HUES64 (cell line): ENCODE measurements around the gene CASKIN2.

Experiments
- H3K27ac ChIP-seq: 2 replicates; pipeline ENCODE4 v1.7.0; 2013; ENCODE audit warnings: low read depth, low read length, inconsistent platforms
- H3K27me3 ChIP-seq: 2 replicates; pipeline ENCODE4 v1.6.1; 2013; ENCODE audit warnings: mild to moderate bottlenecking, low read length; ENCODE audit not compliant: insufficient read depth
- H3K36me3 ChIP-seq: 2 replicates; pipeline ENCODE4 v1.6.1; 2013; ENCODE audit warnings: mild to moderate bottlenecking, low read length; ENCODE audit not compliant: insufficient read depth
- H3K4me1 ChIP-seq: 2 replicates; pipeline ENCODE4 v1.6.1; 2013; ENCODE audit warnings: mild to moderate bottlenecking, low read length, moderate library complexity; ENCODE audit not compliant: insufficient read depth
- H3K4me3 ChIP-seq: 2 replicates; pipeline ENCODE4 v1.5.1; 2013; ENCODE audit warnings: mild to moderate bottlenecking, low read length, moderate library complexity
- H3K9ac ChIP-seq: 2 replicates; pipeline ENCODE4 v1.6.1; 2013; ENCODE audit warnings: mild to moderate bottlenecking, low read depth, low read length
- H3K9me3 ChIP-seq: 2 replicates; pipeline ENCODE4 v1.6.1; 2013; ENCODE audit warnings: low read depth, low read length; ENCODE audit not compliant: insufficient read depth
- WGBS: fragments of 150-250, 120-280 bp; methylation state at CpG from one replicate; pipeline ENCODE4 v1.1.7; 2013; ENCODE audit warnings: missing lambda C conversion rate; 5-methylcytosine and 5-hydroxymethylcytosine counted together

CASKIN2 gene

GRCh38 chr17:75555679-75556153 lies 40.4 kb upstream of the CASKIN2 start:
- Histone ChIP-seq H3K36me3 (no peaks in the 10 kb centered on the region), H3K4me3 (no peak overlapping the region), H3K9ac (no peak overlapping the region), H3K27me3 (no peaks in the 10 kb centered on the region), H3K4me1 (peaks cover 13% of the 10 kb centered on the region; the same call in 1 of the 2 replicates), H3K27ac (no peak overlapping the region), H3K9me3 (no peaks in the 10 kb centered on the region)
- WGBS: 92% methylated on average over 21 of the region's 21 CpGs

- Histone ChIP-seq H3K4me3 (no peak overlapping the region), H3K9ac (no peak overlapping the region), H3K4me1 (peaks cover 26% of the 10 kb centered on the region), H3K27ac (peak overlapping the region; percentile 77), H3K27me3 (no peaks in the 10 kb centered on the region), H3K36me3 (no peaks in the 10 kb centered on the region), H3K9me3 (no peaks in the 10 kb centered on the region)
- WGBS: 89% methylated on average over 8 of the region's 8 CpGs
These were observed 38.2 kb upstream of the CASKIN2 start for GRCh38 chr17:75553295-75554110.

- WGBS: 85% methylated on average over 14 of the region's 14 CpGs
- Histone ChIP-seq H3K4me1 (peaks cover 26% of the 10 kb centered on the region), H3K27me3 (no peaks in the 10 kb centered on the region), H3K36me3 (no peaks in the 10 kb centered on the region), H3K9me3 (no peaks in the 10 kb centered on the region), H3K9ac (peak overlapping the region; percentile 25; the same call in 1 of the 2 replicates), H3K27ac (peak overlapping the region; percentile 77), H3K4me3 (no peak overlapping the region)
These were observed 37.3 kb upstream of the CASKIN2 start for GRCh38 chr17:75552425-75553294.

GRCh38 chr17:75551266-75551665 lies 35.9 kb upstream of the CASKIN2 start:
- no peaks in the 10 kb centered on the region for H3K36me3 ChIP-seq
- no peaks in the 10 kb centered on the region for H3K27me3 ChIP-seq
- H3K27ac ChIP-seq: no peak overlapping the region
- H3K4me1 ChIP-seq: peaks cover 26% of the 10 kb centered on the region
- WGBS: 73% methylated on average over 7 of the region's 7 CpGs
- H3K9me3 ChIP-seq: no peaks in the 10 kb centered on the region
- no peak overlapping the region for H3K4me3 ChIP-seq
- H3K9ac ChIP-seq: no peak overlapping the region

- H3K27me3 ChIP-seq: no peaks in the 10 kb centered on the region
- peak overlapping the region; percentile 65; the same call in 1 of the 2 replicates for H3K9ac ChIP-seq
- peak overlapping the region; percentile 50 for H3K4me3 ChIP-seq
- H3K4me1 ChIP-seq: peaks cover 29% of the 10 kb centered on the region
- 66% methylated on average over 4 of the region's 4 CpGs for WGBS
- no peaks in the 10 kb centered on the region for H3K9me3 ChIP-seq
- H3K36me3 ChIP-seq: no peaks in the 10 kb centered on the region
- peak overlapping the region; percentile 81; the same call in 1 of the 2 replicates for H3K27ac ChIP-seq
These were observed 34.8 kb upstream of the CASKIN2 start for GRCh38 chr17:75550139-75550465.

GRCh38 chr17:75549246-75550138 lies 34.2 kb upstream of the CASKIN2 start:
- Histone ChIP-seq H3K27me3 (no peaks in the 10 kb centered on the region), H3K4me1 (peaks cover 29% of the 10 kb centered on the region), H3K36me3 (no peaks in the 10 kb centered on the region), H3K9ac (peak overlapping the region; percentile 65; the same call in 1 of the 2 replicates), H3K9me3 (no peaks in the 10 kb centered on the region), H3K27ac (peak overlapping the region; percentile 81), H3K4me3 (peak overlapping the region; percentile 50)
- 53% methylated on average over 22 of the region's 22 CpGs for WGBS

GRCh38 chr17:75548813-75549212 lies 33.5 kb upstream of the CASKIN2 start:
- 91% methylated on average over 5 of the region's 5 CpGs for WGBS
- Histone ChIP-seq H3K9ac (no peak overlapping the region), H3K27me3 (no peaks in the 10 kb centered on the region), H3K4me3 (no peak overlapping the region; the same call in 1 of the 2 replicates), H3K4me1 (peaks cover 29% of the 10 kb centered on the region), H3K27ac (peak overlapping the region; percentile 41; the same call in 1 of the 2 replicates), H3K36me3 (no peaks in the 10 kb centered on the region), H3K9me3 (no peaks in the 10 kb centered on the region)

- Histone ChIP-seq H3K4me3 (no peak overlapping the region), H3K36me3 (no peaks in the 10 kb centered on the region), H3K4me1 (peaks cover 24% of the 10 kb centered on the region), H3K9me3 (no peaks in the 10 kb centered on the region), H3K9ac (no peak overlapping the region), H3K27me3 (no peaks in the 10 kb centered on the region), H3K27ac (no peak overlapping the region)
- 91% methylated on average over 9 of the region's 9 CpGs for WGBS
These were observed 31.8 kb upstream of the CASKIN2 start for GRCh38 chr17:75547091-75547490.

- Histone ChIP-seq H3K27me3 (no peaks in the 10 kb centered on the region), H3K36me3 (no peaks in the 10 kb centered on the region), H3K9ac (no peak overlapping the region), H3K27ac (no peak overlapping the region), H3K9me3 (no peaks in the 10 kb centered on the region), H3K4me3 (no peak overlapping the region), H3K4me1 (peaks cover 19% of the 10 kb centered on the region)
- WGBS: 96% methylated on average over 13 of the region's 13 CpGs
These were observed 30.8 kb upstream of the CASKIN2 start for GRCh38 chr17:75546181-75546580.

GRCh38 chr17:75544250-75544649 lies 28.9 kb upstream of the CASKIN2 start:
- Histone ChIP-seq H3K9ac (no peak overlapping the region), H3K4me3 (no peak overlapping the region), H3K36me3 (no peaks in the 10 kb centered on the region), H3K27me3 (no peaks in the 10 kb centered on the region), H3K4me1 (peaks cover 8% of the 10 kb centered on the region), H3K9me3 (no peaks in the 10 kb centered on the region), H3K27ac (no peak overlapping the region)
- 92% methylated on average over 8 of the region's 8 CpGs for WGBS
